Karpas-422 (cell line): ENCODE data around the gene OR8H3. TPM values are rescaled to one million over a fixed set of nuclear protein-coding genes. Genes with fewer than 3 reads are reported as not detected.
"Not testable (repeated sequence)": the region's sequence is repeated elsewhere in the genome, so short reads cannot be mapped to it uniquely, and the experiment has no call there.

Source experiments
- DNase-seq: peaks from one replicate; pipeline ENCODE4 v3.0.0-alpha.2; 2015
- H2AFZ ChIP-seq: fragments of 200-600 bp; sonication (generic); 2 replicates; pipeline ENCODE4 v1.6.1; 2014; ENCODE audit warnings: antibody characterized with exemption, low read length, mixed read lengths
- H3K27ac ChIP-seq: fragments of 200-600 bp; sonication (generic); 2 replicates; pipeline ENCODE4 v1.5.1; 2014; ENCODE audit warnings: mild to moderate bottlenecking, low read length, moderate library complexity
- H3K27me3 ChIP-seq: fragments of 200-600 bp; sonication (generic); 2 replicates; pipeline ENCODE4 v1.6.1; 2014; ENCODE audit warnings: low read length, mixed read lengths
- H3K36me3 ChIP-seq: fragments of 200-600 bp; sonication (generic); 2 replicates; pipeline ENCODE4 v1.6.1; 2014; ENCODE audit warnings: low read length, mixed read lengths; ENCODE audit not compliant: insufficient read depth
- H3K4me1 ChIP-seq: fragments of 200-600 bp; sonication (generic); 2 replicates; pipeline ENCODE4 v1.6.1; 2014; ENCODE audit warnings: mild to moderate bottlenecking, low read length, mixed read lengths
- H3K4me2 ChIP-seq: fragments of 200-600 bp; sonication (generic); 2 replicates; pipeline ENCODE4 v1.6.1; 2014; ENCODE audit warnings: low read length, low read depth, mild to moderate bottlenecking; ENCODE audit not compliant: poor library complexity, severe bottlenecking
- H3K4me3 ChIP-seq: fragments of 200-600 bp; sonication (generic); 2 replicates; pipeline ENCODE4 v1.5.1; 2014; ENCODE audit warnings: mild to moderate bottlenecking, antibody characterized with exemption, low read length, mixed read lengths
- H3K79me2 ChIP-seq: fragments of 200-600 bp; sonication (generic); 2 replicates; pipeline ENCODE4 v1.6.1; 2014; ENCODE audit warnings: mild to moderate bottlenecking, low read length, mixed read lengths
- H3K9ac ChIP-seq: fragments of 200-600 bp; sonication (generic); 2 replicates; pipeline ENCODE4 v1.6.0; 2014; ENCODE audit warnings: low read length
- H3K9me2 ChIP-seq: fragments of 200-600 bp; sonication (generic), shearing (Covaris generic); replicated peaks from 2 replicates; pipeline ENCODE4 v1.6.0; 2014; ENCODE audit warnings: mild to moderate bottlenecking, low read length, moderate library complexity; ENCODE audit not compliant: insufficient read depth
- H3K9me3 ChIP-seq: fragments of 300-700, 200-600 bp; sonication (generic); 2 replicates; pipeline ENCODE4 v1.6.1; 2014; ENCODE audit warnings: low read length, mixed read lengths
- H4K20me1 ChIP-seq: fragments of 200-600 bp; sonication (generic); 2 replicates; pipeline ENCODE4 v1.6.1; 2014; ENCODE audit warnings: mild to moderate bottlenecking, antibody characterized with exemption, low read length, low read depth; ENCODE audit not compliant: insufficient read depth
- total RNA-seq: library from RNA; depleted of rRNA; stranded (reverse); fragments of >200 nt; shearing (Covaris generic); gene quantifications from 2 replicates; pipeline ENCODE4 v1.2.3, GENCODE V29; 2014; ENCODE audit warnings: low replicate concordance; rRNA removed

OR8H3 gene, protein sequence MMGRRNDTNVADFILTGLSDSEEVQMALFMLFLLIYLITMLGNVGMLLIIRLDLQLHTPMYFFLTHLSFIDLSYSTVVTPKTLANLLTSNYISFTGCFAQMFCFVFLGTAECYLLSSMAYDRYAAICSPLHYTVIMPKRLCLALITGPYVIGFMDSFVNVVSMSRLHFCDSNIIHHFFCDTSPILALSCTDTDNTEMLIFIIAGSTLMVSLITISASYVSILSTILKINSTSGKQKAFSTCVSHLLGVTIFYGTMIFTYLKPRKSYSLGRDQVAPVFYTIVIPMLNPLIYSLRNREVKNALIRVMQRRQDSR
- not detected in 2 replicates for total RNA-seq

DNA sequence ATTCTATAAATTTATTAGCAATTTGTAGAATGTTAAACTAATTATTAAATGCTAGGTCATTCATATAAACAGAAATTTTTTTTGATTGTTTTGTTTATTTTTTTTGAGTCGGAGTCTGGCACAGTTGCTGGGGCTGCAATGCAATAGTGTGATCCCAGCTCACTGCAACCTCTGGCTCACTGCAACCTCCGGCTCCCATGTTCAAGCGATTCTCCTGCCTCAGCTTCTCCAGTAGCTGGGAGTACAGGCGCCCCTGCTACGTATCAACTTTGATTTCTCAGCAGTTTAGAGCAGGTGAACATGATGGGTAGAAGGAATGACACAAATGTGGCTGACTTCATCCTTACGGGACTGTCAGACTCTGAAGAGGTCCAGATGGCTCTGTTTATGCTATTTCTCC, at the start of gene OR8H3:
OR8H3 (plus strand) TSS at position 301 of the 400 bp plus-strand sequence; CDS start at position 301, 0 bp downstream.
- no peak within 1 kb of the TSS for H3K9ac ChIP-seq

DNA sequence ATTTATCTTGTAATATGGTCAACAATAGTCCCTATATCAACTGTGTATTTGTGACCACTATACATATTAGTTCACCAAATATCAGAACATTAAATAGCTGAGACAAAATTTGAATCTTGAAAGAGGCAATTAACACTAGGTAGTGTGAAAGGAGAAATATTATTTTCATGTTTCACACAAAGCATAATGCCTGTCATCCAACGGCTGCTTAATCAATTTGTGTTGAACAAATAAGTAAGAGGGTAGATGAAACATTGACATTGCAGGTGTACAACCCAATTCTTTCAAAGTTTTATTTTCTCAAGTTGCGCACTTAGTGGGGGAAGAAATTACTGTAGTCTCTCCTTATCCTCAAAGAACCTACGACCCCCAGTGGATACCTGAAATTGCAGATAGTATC, 32.5 kb upstream of the OR8H3 start:
- H3K36me3 ChIP-seq = no peaks in the 10 kb centered on the region
- no peaks in the 10 kb centered on the region for H3K79me2 ChIP-seq
- no peaks in the 10 kb centered on the region for H3K9me2 ChIP-seq
- no peaks in the 10 kb centered on the region for H3K27me3 ChIP-seq
- H2AFZ ChIP-seq = no peak overlapping the region
- H3K9me3 ChIP-seq = no peaks in the 10 kb centered on the region
- H3K27ac ChIP-seq = no peak overlapping the region
- no peak overlapping the region for H3K4me3 ChIP-seq
- peak; percentile 49 for DNase-seq
- no peaks in the 10 kb centered on the region for H4K20me1 ChIP-seq
- no peak overlapping the region for H3K9ac ChIP-seq
- no peaks in the 10 kb centered on the region for H3K4me1 ChIP-seq
- no peak overlapping the region for H3K4me2 ChIP-seq

More for the DNA sequence above, at the start of gene OR8H3:
- H3K36me3 ChIP-seq = no peaks in the 10 kb centered on the region; the same call in 1 of the 2 replicates
- no peaks in the 10 kb centered on the region for H3K79me2 ChIP-seq
- peaks cover 8% of the 10 kb centered on the region; the same call in 1 of the 2 replicates for H3K9me3 ChIP-seq
- no peak for DNase-seq
- no peak within 1 kb of the TSS for H3K4me2 ChIP-seq
- H2AFZ ChIP-seq = no peak within 1 kb of the TSS
- no peak within 1 kb of the TSS for H3K4me3 ChIP-seq
- H4K20me1 ChIP-seq = no peaks in the 10 kb centered on the region
- no peak within 1 kb of the TSS for H3K27ac ChIP-seq
- no peaks in the 10 kb centered on the region for H3K27me3 ChIP-seq
- no peaks in the 10 kb centered on the region for H3K9me2 ChIP-seq
- H3K4me1 ChIP-seq = no peaks in the 10 kb centered on the region

- H3K4me1 ChIP-seq = no peaks in the 10 kb centered on the region
- no peaks in the 10 kb centered on the region for H3K36me3 ChIP-seq
- no peak for DNase-seq
- H3K27me3 ChIP-seq = no peaks in the 10 kb centered on the region
- no peaks in the 10 kb centered on the region; the same call in 1 of the 2 replicates for H3K9me3 ChIP-seq
- H3K4me3 ChIP-seq = no peak within 1 kb of the TSS
- no peaks in the 10 kb centered on the region for H3K9me2 ChIP-seq
- H4K20me1 ChIP-seq = no peaks in the 10 kb centered on the region
- no peak within 1 kb of the TSS for H3K4me2 ChIP-seq
- no peak within 1 kb of the TSS for H3K9ac ChIP-seq
- H3K27ac ChIP-seq = no peak within 1 kb of the TSS
- H2AFZ ChIP-seq = no peak within 1 kb of the TSS
- H3K79me2 ChIP-seq = no peaks in the 10 kb centered on the region
Observed at GRCh38 chr11:56093008-56093407, 29.2 kb upstream of the OR8H3 start, which contains the start of gene OR8I2. OR8I2 (plus strand) TSS chr11:56093308; CDS start chr11:56093308, 0 bp downstream.

- H4K20me1 ChIP-seq = no peaks in the 10 kb centered on the region
- no peaks in the 10 kb centered on the region for H3K4me1 ChIP-seq
Observed at GRCh38 chr11:56103210-56103737, 18.9 kb upstream of the OR8H3 start, which contains the start of gene OR8H2. OR8H2 (plus strand) TSS chr11:56103687; CDS start chr11:56105043, 1,356 bp downstream.

DNA sequence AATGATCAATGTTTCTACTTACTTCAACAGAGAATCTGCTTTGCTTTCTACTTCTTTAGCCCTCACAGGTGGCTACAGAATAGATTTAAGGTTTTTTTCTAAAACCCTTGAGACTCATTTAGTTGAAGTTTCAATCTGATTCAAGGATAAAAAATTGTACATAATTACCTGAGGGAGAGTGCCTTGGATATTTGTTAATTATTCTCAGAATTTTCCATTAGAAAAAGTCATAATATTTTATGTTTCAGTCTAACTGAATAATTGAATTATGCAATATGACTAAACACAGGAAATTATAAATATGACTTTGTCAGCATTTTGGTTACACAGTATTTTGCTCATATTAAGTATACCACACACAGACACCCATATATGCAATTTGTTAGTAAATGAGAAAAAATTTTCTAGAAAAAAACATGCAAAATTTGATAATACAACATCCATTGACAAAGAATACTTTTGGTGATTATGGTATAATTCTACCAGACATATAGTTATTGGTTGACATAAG, 18.0 kb downstream of the OR8H3 start, which contains the start of gene OR8J3:
OR8J3 (minus strand) TSS at position 51 of the 511 bp plus-strand sequence. CDS start 2,483 bp downstream, outside the sequence.
- H3K9me3 ChIP-seq = peaks cover 15% of the 10 kb centered on the region
- no peak within 1 kb of the TSS for H3K9ac ChIP-seq
- no peaks in the 10 kb centered on the region for H3K9me2 ChIP-seq
- no peaks in the 10 kb centered on the region for H3K79me2 ChIP-seq
- DNase-seq = no peak
- no peak within 1 kb of the TSS for H3K4me2 ChIP-seq
- no peaks in the 10 kb centered on the region for H3K4me1 ChIP-seq
- no peak within 1 kb of the TSS for H3K4me3 ChIP-seq
- H3K27me3 ChIP-seq = no peaks in the 10 kb centered on the region
- H3K36me3 ChIP-seq = no peaks in the 10 kb centered on the region
- H2AFZ ChIP-seq = no peak within 1 kb of the TSS
- H3K27ac ChIP-seq = no peak within 1 kb of the TSS
- H4K20me1 ChIP-seq = no peaks in the 10 kb centered on the region

More at GRCh38 chr11:56103210-56103737, 18.9 kb upstream of the OR8H3 start, which contains the start of gene OR8H2:
- no peak for DNase-seq
- Histone ChIP-seq H3K27ac (no peak within 1 kb of the TSS), H3K9ac (no peak within 1 kb of the TSS), H3K9me3 (peaks cover 3% of the 10 kb centered on the region; the same call in 1 of the 2 replicates), H2AFZ (no peak within 1 kb of the TSS), H3K4me3 (no peak within 1 kb of the TSS), H3K79me2 (no peaks in the 10 kb centered on the region), H3K4me2 (no peak within 1 kb of the TSS), H3K27me3 (no peaks in the 10 kb centered on the region), H3K36me3 (no peaks in the 10 kb centered on the region), H3K9me2 (no peaks in the 10 kb centered on the region)

DNA sequence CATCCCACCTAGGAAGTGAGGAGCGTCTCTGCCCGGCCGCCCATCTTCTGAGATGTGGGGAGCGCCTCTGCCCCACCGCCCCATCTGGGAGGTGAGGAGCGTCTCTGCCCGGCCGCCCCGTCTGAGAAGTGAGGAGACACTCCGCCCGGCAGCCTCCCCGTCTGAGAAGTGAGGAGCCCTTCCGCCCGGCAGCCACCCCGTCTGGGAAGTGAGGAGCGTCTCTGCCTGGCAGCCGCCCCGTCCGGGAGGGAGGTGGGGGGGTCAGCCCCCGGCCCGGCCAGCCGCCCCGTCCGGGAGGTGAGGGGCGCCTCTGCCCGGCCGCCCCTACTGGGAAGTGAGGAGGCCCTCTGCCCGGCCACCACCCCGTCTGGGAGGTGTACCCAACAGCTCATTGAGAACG, 21.5 kb downstream of the OR8H3 start:
- H3K27ac ChIP-seq, H3K4me3 ChIP-seq, H3K4me2 ChIP-seq, DNase-seq, H3K4me1 ChIP-seq, H3K36me3 ChIP-seq, H3K27me3 ChIP-seq, H2AFZ ChIP-seq, H3K9ac ChIP-seq, H4K20me1 ChIP-seq, H3K9me2 ChIP-seq, H3K79me2 ChIP-seq: not testable (repeated sequence)
- peaks cover 12% of the 10 kb centered on the region; the same call in 1 of the 2 replicates for H3K9me3 ChIP-seq

- no peaks in the 10 kb centered on the region for H3K4me1 ChIP-seq
- H3K9me3 ChIP-seq = peaks cover 16% of the 10 kb centered on the region
- DNase-seq = no peak
Observed at GRCh38 chr11:56151376-56151775, 29.2 kb downstream of the OR8H3 start.

DNA sequence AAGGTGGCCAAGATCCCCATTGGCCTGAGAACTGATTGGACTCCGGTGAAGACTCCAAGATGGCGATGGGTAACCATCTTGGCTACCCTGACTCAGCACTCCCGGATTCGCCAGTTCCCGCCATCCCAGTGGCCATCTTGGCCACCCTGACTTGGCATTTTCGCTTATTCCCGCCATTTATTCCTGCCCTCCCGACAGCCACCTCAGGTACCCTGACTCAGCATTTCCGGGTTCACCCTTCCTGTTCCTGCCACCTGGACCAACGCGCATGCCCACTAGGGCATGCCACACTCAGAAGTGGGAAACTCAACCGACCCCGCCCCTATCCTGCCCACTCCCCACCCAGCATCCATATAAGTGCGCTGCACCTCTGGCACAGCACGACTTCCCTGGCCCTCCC, 30.2 kb downstream of the OR8H3 start:
- Histone ChIP-seq H3K27ac (no peak overlapping the region), H3K36me3 (no peaks in the 10 kb centered on the region), H3K9me2 (no peaks in the 10 kb centered on the region), H2AFZ (no peak overlapping the region), H3K27me3 (no peaks in the 10 kb centered on the region), H3K9ac (no peak overlapping the region), H3K9me3 (peaks cover 16% of the 10 kb centered on the region), H3K4me1 (no peaks in the 10 kb centered on the region), H3K4me2 (no peak overlapping the region), H3K79me2 (no peaks in the 10 kb centered on the region), H4K20me1 (no peaks in the 10 kb centered on the region), H3K4me3 (no peak overlapping the region)
- no peak for DNase-seq

More at GRCh38 chr11:56151376-56151775, 29.2 kb downstream of the OR8H3 start:
- Histone ChIP-seq H3K36me3 (no peaks in the 10 kb centered on the region), H3K27me3 (no peaks in the 10 kb centered on the region), H3K4me3 (no peak overlapping the region), H3K9ac (no peak overlapping the region), H3K27ac (no peak overlapping the region), H2AFZ (no peak overlapping the region), H3K4me2 (no peak overlapping the region), H3K79me2 (no peaks in the 10 kb centered on the region), H3K9me2 (no peaks in the 10 kb centered on the region), H4K20me1 (no peaks in the 10 kb centered on the region)
